ENCODE data around the gene GRM4.
"Not testable (repeated sequence)": the region's sequence is repeated elsewhere in the genome, so short reads cannot be mapped to it uniquely, and the experiment has no call there.

The GRM4 gene

GRCh38 chr6:34146021-34146782, at the start of gene GRM4:
Gene GRM4, minus strand, starts transcription at chr6:34146087. Its CDS starts 12,591 bp downstream, at chr6:34133496.
- no peak for DNase-seq

- DNase-seq = no peak
These were observed 48.9 kb upstream of the GRM4 start for GRCh38 chr6:34194772-34195171.

- no peak for DNase-seq
These were observed 44.7 kb upstream of the GRM4 start for GRCh38 chr6:34190504-34191122.

- DNase-seq = no peak
These were observed 44.1 kb upstream of the GRM4 start for GRCh38 chr6:34189806-34190503.

GRCh38 chr6:34184726-34185125, 38.8 kb upstream of the GRM4 start:
- DNase-seq = not testable (repeated sequence)

- no peak for DNase-seq
These were observed 37.1 kb upstream of the GRM4 start for GRCh38 chr6:34182751-34183531.

- no peak for DNase-seq
These were observed 36.0 kb upstream of the GRM4 start for GRCh38 chr6:34181908-34182307.

- DNase-seq = no peak
These were observed 33.3 kb upstream of the GRM4 start for GRCh38 chr6:34179106-34179720.

- DNase-seq = no peak
These were observed 32.6 kb upstream of the GRM4 start for GRCh38 chr6:34178357-34179105.

GRCh38 chr6:34177181-34177591, 31.3 kb upstream of the GRM4 start:
- DNase-seq = no peak

GRCh38 chr6:34176261-34177031, 30.6 kb upstream of the GRM4 start:
- no peak for DNase-seq

GRCh38 chr6:34174846-34175399, 29.0 kb upstream of the GRM4 start:
- no peak for DNase-seq

GRCh38 chr6:34172961-34173775, 27.3 kb upstream of the GRM4 start:
- no peak for DNase-seq

GRCh38 chr6:34170346-34170745, 24.5 kb upstream of the GRM4 start:
- DNase-seq = no peak

GRCh38 chr6:34169897-34170296, 24.0 kb upstream of the GRM4 start:
- no peak for DNase-seq

- no peak for DNase-seq
These were observed 16.1 kb upstream of the GRM4 start for GRCh38 chr6:34161857-34162515.

GRCh38 chr6:34159844-34160243, 14.0 kb upstream of the GRM4 start:
- no peak for DNase-seq

- DNase-seq = no peak
These were observed 13.0 kb upstream of the GRM4 start for GRCh38 chr6:34158876-34159275.

GRCh38 chr6:34157851-34158250, 12.0 kb upstream of the GRM4 start:
- no peak for DNase-seq

Data from DMS 273 treated with DMSO at 0.1 percent for 48 hours (cell line).